ENCODE measurements around the gene TMEM204.

DNA sequence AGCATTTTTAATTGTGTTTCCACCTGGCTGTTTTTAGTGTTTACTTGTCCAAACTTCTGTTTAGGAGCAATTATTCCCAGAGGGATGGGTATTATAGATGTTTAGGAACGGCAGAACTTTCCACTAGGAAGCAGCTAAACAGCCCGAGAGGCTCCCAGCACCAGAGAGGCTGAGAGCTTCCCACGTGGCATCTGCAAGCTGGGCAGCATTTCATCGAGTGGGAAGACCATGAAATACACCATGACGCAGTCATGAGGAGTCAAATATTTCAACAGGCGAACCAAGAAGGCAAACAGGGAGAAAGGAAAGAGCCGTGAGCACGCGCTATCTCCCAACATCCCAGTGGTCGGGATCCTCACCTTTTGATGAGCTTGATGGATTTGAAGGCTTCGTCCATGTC lies 24.1 kb downstream of the TMEM204 start:
- TF ChIP-seq, protein P1, sequence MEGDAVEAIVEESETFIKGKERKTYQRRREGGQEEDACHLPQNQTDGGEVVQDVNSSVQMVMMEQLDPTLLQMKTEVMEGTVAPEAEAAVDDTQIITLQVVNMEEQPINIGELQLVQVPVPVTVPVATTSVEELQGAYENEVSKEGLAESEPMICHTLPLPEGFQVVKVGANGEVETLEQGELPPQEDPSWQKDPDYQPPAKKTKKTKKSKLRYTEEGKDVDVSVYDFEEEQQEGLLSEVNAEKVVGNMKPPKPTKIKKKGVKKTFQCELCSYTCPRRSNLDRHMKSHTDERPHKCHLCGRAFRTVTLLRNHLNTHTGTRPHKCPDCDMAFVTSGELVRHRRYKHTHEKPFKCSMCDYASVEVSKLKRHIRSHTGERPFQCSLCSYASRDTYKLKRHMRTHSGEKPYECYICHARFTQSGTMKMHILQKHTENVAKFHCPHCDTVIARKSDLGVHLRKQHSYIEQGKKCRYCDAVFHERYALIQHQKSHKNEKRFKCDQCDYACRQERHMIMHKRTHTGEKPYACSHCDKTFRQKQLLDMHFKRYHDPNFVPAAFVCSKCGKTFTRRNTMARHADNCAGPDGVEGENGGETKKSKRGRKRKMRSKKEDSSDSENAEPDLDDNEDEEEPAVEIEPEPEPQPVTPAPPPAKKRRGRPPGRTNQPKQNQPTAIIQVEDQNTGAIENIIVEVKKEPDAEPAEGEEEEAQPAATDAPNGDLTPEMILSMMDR (IDR thresholded peaks at IDR 0.05) = no peak
- TF ChIP-seq POLR2A (IDR thresholded peaks at IDR 0.05) = no peak
